GM12864 (cell line): ENCODE data around the gene DPP4.

Source experiments
- DNase-seq: peaks from one replicate; pipeline ENCODE4 v3.0.0-alpha.2; 2011; ENCODE audit warnings: low read depth
- H3K4me3 ChIP-seq: 2 replicates; pipeline ENCODE4 v1.5.1; 2011; ENCODE audit warnings: mild to moderate bottlenecking, low read depth, low read length, control low read depth
- TF ChIP-seq, protein P1 (sequence below): IDR thresholded peaks from 2 replicates; pipeline ENCODE4 v1.5.1; 2011; ENCODE audit warnings: low read depth, mild to moderate bottlenecking, moderate library complexity, low read length, control low read depth, inconsistent platforms; ENCODE audit errors: missing control alignments

DPP4 gene

DNA sequence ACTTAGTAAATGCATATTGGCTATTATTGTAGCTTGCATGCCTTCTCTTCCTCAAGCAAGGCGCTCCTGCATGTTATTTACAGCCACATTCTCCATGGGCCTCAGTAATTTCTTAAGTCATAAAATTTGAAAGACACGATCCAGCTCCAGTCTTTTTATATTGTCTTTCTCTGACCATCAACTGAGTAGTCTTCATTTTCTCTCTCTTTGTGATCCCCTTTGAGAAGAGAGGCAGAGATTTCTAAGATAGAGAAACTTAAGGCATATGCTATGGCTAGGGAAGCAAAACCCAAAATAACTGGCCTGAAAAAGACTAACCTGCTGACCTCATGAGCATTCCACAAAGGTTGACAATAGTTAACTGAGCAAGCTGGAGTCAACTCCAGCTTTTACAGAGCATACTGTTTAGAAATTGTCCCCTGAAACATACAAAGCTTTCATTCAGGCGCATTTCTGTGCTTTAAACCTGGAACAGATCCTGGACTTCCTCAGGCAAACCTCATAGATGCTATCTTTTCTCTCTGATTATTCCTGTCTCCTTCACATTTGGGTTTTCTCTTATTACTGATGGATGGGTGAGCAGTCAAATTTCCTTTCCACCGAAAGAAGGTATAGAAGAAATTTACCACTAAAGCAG, 4.6 kb downstream of the DPP4 start:
- DNase-seq = no peak
- TF ChIP-seq, protein P1, sequence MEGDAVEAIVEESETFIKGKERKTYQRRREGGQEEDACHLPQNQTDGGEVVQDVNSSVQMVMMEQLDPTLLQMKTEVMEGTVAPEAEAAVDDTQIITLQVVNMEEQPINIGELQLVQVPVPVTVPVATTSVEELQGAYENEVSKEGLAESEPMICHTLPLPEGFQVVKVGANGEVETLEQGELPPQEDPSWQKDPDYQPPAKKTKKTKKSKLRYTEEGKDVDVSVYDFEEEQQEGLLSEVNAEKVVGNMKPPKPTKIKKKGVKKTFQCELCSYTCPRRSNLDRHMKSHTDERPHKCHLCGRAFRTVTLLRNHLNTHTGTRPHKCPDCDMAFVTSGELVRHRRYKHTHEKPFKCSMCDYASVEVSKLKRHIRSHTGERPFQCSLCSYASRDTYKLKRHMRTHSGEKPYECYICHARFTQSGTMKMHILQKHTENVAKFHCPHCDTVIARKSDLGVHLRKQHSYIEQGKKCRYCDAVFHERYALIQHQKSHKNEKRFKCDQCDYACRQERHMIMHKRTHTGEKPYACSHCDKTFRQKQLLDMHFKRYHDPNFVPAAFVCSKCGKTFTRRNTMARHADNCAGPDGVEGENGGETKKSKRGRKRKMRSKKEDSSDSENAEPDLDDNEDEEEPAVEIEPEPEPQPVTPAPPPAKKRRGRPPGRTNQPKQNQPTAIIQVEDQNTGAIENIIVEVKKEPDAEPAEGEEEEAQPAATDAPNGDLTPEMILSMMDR = no peak
- H3K4me3 ChIP-seq = no peak overlapping the region

DNA sequence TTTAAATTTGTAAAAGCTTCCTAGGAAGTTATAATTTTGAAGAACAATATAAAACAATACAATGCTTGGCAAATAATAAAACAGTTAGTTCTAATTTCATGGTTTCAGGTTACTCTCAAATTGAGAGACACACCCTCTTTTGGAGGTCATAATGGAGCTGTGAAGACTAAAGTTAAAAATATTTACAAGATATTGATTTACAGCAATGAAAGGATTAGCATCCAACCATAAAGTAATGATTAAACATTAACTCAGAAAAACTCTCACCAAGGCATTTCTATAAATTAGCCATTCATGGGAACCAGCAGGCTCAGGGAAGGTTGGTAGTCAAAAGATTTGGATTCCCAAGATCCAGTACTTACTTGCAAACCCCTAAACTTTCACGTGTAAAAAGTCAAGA, 6.4 kb downstream of the DPP4 start:
- TF ChIP-seq, protein P1 = no peak
- H3K4me3 ChIP-seq = no peak overlapping the region
- DNase-seq = no peak

DNA sequence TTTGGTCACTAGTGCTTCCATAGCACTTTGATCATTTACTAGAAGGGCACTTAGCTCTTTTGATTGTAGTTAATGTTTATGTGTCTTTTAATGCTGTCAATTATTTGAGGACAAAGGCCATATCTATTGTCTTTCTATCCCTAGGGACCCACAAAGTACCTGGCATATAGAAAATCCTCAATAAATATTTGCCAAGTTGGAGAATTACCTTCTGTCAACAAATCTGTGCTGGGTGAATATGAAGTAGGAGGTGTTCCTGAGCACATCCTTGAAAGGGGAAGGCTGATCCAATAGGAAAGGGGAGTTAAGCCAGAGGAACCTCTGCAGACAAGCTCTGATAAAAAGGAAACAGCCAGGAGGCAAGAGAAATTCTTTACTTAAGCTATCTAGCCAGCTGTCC, 8.2 kb downstream of the DPP4 start:
- TF ChIP-seq, protein P1 = no peak
- DNase-seq = no peak
- H3K4me3 ChIP-seq = no peak overlapping the region

DNA sequence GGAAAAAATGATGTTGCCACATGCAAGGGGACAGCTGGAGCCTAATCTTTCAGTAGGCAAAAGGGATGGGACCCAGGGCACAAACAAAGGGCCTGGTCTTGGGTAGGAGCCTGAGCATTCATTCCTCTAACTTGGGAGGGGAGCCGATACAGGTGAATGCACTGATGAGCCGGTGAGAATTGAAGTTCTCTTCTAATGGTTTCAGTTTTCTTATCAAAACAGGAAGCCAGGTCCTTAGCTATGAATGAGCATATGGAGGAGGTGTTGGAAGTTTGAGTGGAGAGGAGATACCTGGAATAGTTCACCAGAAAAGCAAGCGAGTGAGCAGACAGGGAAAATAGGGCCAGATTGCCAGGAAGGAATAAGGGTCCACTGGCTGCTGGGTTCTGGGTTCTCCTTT, 10.1 kb downstream of the DPP4 start:
- DNase-seq = no peak
- H3K4me3 ChIP-seq = no peak overlapping the region
- TF ChIP-seq, protein P1 = no peak

DNA sequence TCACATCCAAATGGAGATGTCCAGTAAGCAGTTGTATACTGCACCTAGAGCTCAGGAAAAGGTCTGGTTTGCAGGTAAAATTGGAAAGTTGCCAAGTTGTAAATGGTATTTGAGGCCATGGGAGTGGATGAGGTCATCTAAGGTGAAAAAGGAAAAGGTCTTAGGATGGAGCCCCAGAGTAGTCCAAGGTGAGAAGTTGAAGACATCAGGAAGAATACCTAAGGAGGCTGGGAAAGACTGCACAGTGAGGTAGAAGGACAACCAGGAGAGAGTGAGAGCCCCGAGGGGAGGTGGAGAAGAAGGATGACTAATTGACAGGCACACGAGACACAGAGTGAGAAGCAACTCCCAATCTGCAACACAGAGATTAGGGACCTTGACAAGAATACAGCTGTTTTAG, 10.7 kb downstream of the DPP4 start:
- no peak overlapping the region for H3K4me3 ChIP-seq
- DNase-seq = no peak
- TF ChIP-seq, protein P1 = no peak

DNA sequence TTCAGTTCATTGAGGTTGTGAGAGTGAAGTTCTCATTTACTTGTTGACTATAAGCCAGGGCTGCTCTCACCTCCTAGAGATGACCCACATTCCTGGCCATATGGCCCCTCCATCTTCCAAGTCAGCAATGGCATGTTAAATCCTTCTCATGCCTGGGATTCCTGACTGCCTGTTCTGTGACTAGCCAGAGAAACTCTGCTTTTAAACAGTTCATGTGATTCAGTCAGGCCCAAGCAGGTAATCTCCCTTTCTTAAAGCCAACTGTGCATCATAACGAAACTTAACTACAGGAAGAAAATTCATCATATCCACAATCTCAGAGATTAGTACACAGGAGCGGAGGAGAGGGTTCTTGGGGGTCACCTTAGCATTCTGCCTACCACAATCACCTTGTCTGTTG, 11.5 kb downstream of the DPP4 start:
- TF ChIP-seq, protein P1 = no peak
- no peak for DNase-seq

DNA sequence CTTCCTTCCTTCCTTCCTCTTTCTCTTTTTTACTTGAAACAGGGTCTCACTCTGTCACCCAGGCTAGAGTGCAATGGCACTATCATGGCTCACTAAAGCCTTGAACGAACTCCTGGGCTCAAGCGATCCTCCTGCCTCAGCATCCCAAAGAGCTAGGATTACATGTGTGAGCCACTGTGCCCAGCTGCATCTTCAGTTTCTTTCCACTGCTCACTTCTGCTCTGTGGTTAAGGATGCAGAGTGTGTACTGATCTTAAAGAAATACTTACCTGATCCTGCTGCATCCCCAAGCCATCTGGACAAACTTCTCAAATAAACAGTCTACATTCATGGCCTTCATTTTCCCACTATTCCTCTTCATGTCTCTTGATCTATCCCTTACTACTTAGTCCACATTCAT, 13.0 kb downstream of the DPP4 start:
- DNase-seq = no peak
- no peak overlapping the region for H3K4me3 ChIP-seq
- TF ChIP-seq, protein P1 = no peak

More for the DNA sequence above, 11.5 kb downstream of the DPP4 start:
- no peak overlapping the region for H3K4me3 ChIP-seq
